Gastroesophageal sphincter (tissue), 4 donors: ENCODE results near the gene SPTBN5. TPM values are rescaled to one million over a fixed set of nuclear protein-coding genes. Genes with fewer than 3 reads are reported as not detected.

Source experiments
- ATAC-seq: fragments of 150-250 bp; one replicate; pipeline ENCODE4 v1.9.1; 2016; ENCODE audit warnings: mild to moderate bottlenecking, moderate library complexity
- H3K27ac ChIP-seq, 4 donors: fragments of 200-600 bp; sonication (generic) in 3 of 4; 1 replicate in 3 of 4; 2 replicates in 1 of 4; pipeline ENCODE4 v1.5.1; 2016 to 2019
- H3K27me3 ChIP-seq: fragments of 200-600 bp; sonication (generic); one replicate; pipeline ENCODE4 v1.5.1; 2019
- H3K36me3 ChIP-seq, 2 donors: fragments of 200-600 bp; sonication (generic); one replicate each; pipeline ENCODE4 v1.5.1; 2019; ENCODE audit warnings: control low read depth in 1 of 2
- H3K4me1 ChIP-seq, 3 donors: fragments of 200-600 bp; sonication (generic); 1 replicate in 2 of 3; 2 replicates in 1 of 3; pipeline ENCODE4 v1.5.1; 2016 to 2019; ENCODE audit warnings: control low read depth in 2 of 3
- H3K4me3 ChIP-seq, 2 donors: fragments of 200-600 bp; sonication (generic); one replicate each; pipeline ENCODE4 v1.5.1; 2019; ENCODE audit warnings: mild to moderate bottlenecking in 1 of 2, moderate library complexity in 1 of 2
- H3K9me3 ChIP-seq, 3 donors: fragments of 200-600 bp; sonication (generic); one replicate each; pipeline ENCODE4 v1.5.1; 2017 to 2019; ENCODE audit warnings: control low read depth in 2 of 3
- CTCF ChIP-seq, 4 experiments: fragments of 200-600 bp in 2 of 4; fragments of 450-650 bp in 2 of 4; sonication (generic) in 1 of 4; IDR thresholded peaks; one replicate each; pipeline ENCODE4 v1.5.1; 2017 to 2019; ENCODE audit warnings: antibody characterized with exemption in 4 of 4, mild to moderate bottlenecking in 2 of 4, moderate library complexity in 2 of 4
- EP300 ChIP-seq: sonication (generic); formaldehyde crosslinking; IDR thresholded peaks from one replicate; pipeline ENCODE4 v1.6.1; 2017; ENCODE audit warnings: antibody characterized with exemption, mild to moderate bottlenecking
- POLR2A ChIP-seq, 2 donors: fragments of 450-650 bp; IDR thresholded peaks; one replicate each; pipeline ENCODE4 v1.6.1; 2017; ENCODE audit warnings: antibody characterized with exemption in 2 of 2, mild to moderate bottlenecking in 2 of 2, moderate library complexity in 1 of 2
- POLR2AphosphoS5 ChIP-seq: sonication (generic); formaldehyde crosslinking; IDR thresholded peaks from one replicate; pipeline ENCODE4 v1.6.1; 2017; ENCODE audit warnings: antibody characterized with exemption
- WGBS, 2 donors: methylation state at CpG; one replicate each; pipeline ENCODE4 v1.1.5; 2018; ENCODE audit warnings: low coverage in 1 of 2; 5-methylcytosine and 5-hydroxymethylcytosine counted together
- total RNA-seq, 4 donors: library from RNA; depleted of rRNA; stranded (reverse); fragments of >200 nt; gene quantifications; one replicate each; pipeline ENCODE4 v1.1.0, GENCODE V29; 2016

The SPTBN5 gene
- total RNA-seq, 4 donors from 2014 or later: 0.13 to 0.93 (median 0.38) TPM

GRCh38 chr15:41935566-41936020 is 41.7 kb upstream of the SPTBN5 start:
- no peaks in the 10 kb centered on the region for H3K9me3 ChIP-seq
- no peaks in the 10 kb centered on the region for H3K27me3 ChIP-seq
- no peak overlapping the region for H3K4me3 ChIP-seq
- WGBS, 2 donors: 67 to 91% methylated on average over 4 of the region's 5 CpGs
- no peak for ATAC-seq
- H3K36me3 ChIP-seq: peaks cover 0 to 7% of the 10 kb centered on the region in 2 donors
- TF ChIP-seq POLR2AphosphoS5 (no peak), CTCF (IDR thresholded peaks at IDR 0.05) (no peak), EP300 (no peak), POLR2A (IDR thresholded peaks at IDR 0.05) (no peak)
- peak overlapping the region in 3 of 4 donors; percentile 53 to 68 (median 61) for H3K27ac ChIP-seq
- peaks cover 0 to 50% (median 22%) of the 10 kb centered on the region in 3 donors for H3K4me1 ChIP-seq

- H3K4me3 ChIP-seq: no peak overlapping the region
- 54% methylated on average over 4 of the region's 4 CpGs; no CpG with 5 or more reads in 1 of the 2 donors for WGBS, 2 donors
- H3K27ac ChIP-seq: peak overlapping the region in 3 of 4 donors; percentile 53 to 68 (median 61)
- peaks cover 0 to 58% (median 26%) of the 10 kb centered on the region in 3 donors for H3K4me1 ChIP-seq
- H3K9me3 ChIP-seq: no peaks in the 10 kb centered on the region
- H3K27me3 ChIP-seq: no peaks in the 10 kb centered on the region
- peak; percentile 23 for ATAC-seq
- no peaks in the 10 kb centered on the region for H3K36me3 ChIP-seq
- TF ChIP-seq POLR2AphosphoS5 (peak; percentile 10), EP300 (no peak)
Observed at GRCh38 chr15:41934843-41935242, 41.0 kb upstream of the SPTBN5 start.

- Histone ChIP-seq H3K9me3 (no peaks in the 10 kb centered on the region), H3K4me3 (no peak overlapping the region), H3K36me3 (no peaks in the 10 kb centered on the region), H3K27me3 (no peaks in the 10 kb centered on the region), H3K4me1 (peaks cover 0 to 68% (median 37%) of the 10 kb centered on the region in 3 donors), H3K27ac (peak overlapping the region in 3 of 4 donors; percentile 53 to 65 (median 61))
- 55 to 74% methylated on average over 6 to 7 of the region's 10 CpGs for WGBS, 2 donors
- TF ChIP-seq CTCF (IDR thresholded peaks at IDR 0.05) (no peak), POLR2A (IDR thresholded peaks at IDR 0.05) (no peak), EP300 (no peak), POLR2AphosphoS5 (no peak)
- no peak for ATAC-seq
Observed at GRCh38 chr15:41933771-41934170, 39.9 kb upstream of the SPTBN5 start.

- H3K27ac ChIP-seq: peak overlapping the region in 3 of 4 donors; percentile 53 to 65 (median 61)
- peaks cover 0 to 73% (median 39%) of the 10 kb centered on the region in 3 donors for H3K4me1 ChIP-seq
- H3K27me3 ChIP-seq: no peaks in the 10 kb centered on the region
- H3K4me3 ChIP-seq: no peak overlapping the region
- no peak for TF ChIP-seq POLR2AphosphoS5
- no peak for TF ChIP-seq EP300
- TF ChIP-seq POLR2A (IDR thresholded peaks at IDR 0.05): no peak
- no peak for TF ChIP-seq CTCF (IDR thresholded peaks at IDR 0.05)
- ATAC-seq: no peak
- H3K36me3 ChIP-seq: no peaks in the 10 kb centered on the region
- no peaks in the 10 kb centered on the region for H3K9me3 ChIP-seq
- whole genome bisulfite sequencing, 2 donors: 68 to 86% methylated on average over 5 to 7 of the region's 7 CpGs
Observed at GRCh38 chr15:41933326-41933725, 39.5 kb upstream of the SPTBN5 start.

GRCh38 chr15:41932511-41933289 is 38.8 kb upstream of the SPTBN5 start:
- peaks cover 0 to 78% (median 39%) of the 10 kb centered on the region in 3 donors for H3K4me1 ChIP-seq
- 73 to 80% methylated on average over 2 to 6 of the region's 16 CpGs for WGBS, 2 donors
- no peak overlapping the region for H3K4me3 ChIP-seq
- peak overlapping the region in 3 of 4 donors; percentile 53 to 65 (median 61) for H3K27ac ChIP-seq
- no peak for ATAC-seq
- H3K9me3 ChIP-seq: no peaks in the 10 kb centered on the region
- no peaks in the 10 kb centered on the region for H3K27me3 ChIP-seq
- H3K36me3 ChIP-seq: no peaks in the 10 kb centered on the region
- TF ChIP-seq POLR2AphosphoS5 (no peak), EP300 (no peak), POLR2A (IDR thresholded peaks at IDR 0.05) (no peak), CTCF (IDR thresholded peaks at IDR 0.05) (no peak)
